HG03565 (cell line): ENCODE data around the gene ANGEL2.
"Not testable (repeated sequence)": the region's sequence is repeated elsewhere in the genome, so short reads cannot be mapped to it uniquely, and the experiment has no call there.

ENCODE experiments used
- ATAC-seq: cut with Tn5 transposase; IDR thresholded peaks from one replicate; pipeline ENCODE4 v1.9.1; 2021; ENCODE audit warnings: mild to moderate bottlenecking, moderate library complexity; ENCODE audit not compliant: unreplicated experiment

The ANGEL2 gene

DNA sequence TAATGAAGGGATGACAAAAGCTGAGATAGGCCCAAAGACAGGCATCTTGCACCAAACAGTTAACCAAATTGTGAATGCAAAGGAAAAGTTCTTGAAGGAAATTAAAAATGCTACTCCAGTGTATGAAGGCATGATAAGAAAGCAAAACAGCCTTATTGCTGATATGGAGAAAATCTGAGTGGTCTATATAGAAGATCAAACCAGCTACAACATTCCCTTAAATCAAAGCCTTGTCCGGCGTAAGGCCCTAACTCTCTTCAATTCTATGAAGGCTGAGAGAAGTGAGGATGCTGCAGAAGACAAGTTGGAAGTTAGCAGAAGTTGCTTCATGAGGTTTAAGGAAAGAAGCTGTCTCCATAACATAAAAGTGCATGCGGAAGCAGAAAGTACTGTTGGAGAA lies 4.3 kb upstream of the ANGEL2 start:
- ATAC-seq: no peak

DNA sequence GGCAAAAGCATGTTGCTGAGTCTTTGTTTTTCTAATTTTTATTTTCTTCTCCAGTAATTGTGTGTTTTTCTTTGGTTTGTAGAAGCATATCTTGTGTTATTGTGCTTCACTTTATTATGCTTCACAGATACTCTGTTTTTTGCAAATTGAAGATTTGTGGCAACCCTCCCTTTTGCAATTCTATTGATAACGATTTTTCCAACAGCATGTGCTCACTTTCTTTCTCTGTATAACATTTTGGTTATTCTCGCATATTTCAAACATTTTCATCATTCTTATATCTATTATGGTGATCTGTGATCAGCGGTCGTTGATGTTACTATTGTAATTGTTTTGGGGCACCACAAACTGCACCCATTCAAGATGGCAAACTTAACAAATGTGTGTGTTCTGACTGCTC lies 3.8 kb upstream of the ANGEL2 start:
- ATAC-seq: no peak

DNA sequence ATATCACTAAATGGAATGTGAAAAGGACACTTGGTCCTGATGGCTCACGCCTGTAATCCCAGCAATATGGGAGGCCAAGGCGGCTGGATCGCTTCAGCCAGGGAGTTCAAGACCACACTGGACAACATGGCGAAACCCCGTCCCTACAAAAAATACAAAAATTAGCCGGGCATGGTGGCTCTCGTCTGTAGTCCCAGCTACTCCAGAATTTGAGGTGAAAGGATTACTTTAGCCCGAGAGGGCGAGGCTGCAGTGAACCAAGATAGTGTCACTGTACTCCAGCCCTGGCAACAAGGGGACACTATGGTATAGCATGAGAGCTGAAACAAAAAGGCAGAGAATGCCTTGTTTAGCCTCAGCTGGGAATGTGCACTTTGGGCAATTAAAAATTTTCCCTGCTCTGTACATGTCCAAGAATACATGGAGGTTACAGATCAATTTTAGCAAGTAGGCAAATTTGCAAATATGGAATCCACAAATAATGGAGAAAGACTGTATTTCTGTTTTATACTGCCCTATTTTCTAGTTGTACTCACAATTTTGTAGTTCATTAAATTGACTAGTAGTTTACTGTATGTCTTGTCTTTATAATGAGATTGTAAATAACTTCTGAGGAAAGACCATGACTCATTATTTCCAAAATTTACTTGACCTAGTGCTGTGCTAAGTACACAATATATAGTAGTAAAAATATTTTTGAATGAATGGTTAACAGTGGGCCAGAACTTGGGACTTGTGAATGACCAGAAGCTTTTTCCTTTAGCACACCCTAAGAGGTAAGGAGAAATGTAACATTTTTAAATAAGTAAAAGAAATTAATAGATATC lies 2.0 kb upstream of the ANGEL2 start:
- ATAC-seq: no peak

DNA sequence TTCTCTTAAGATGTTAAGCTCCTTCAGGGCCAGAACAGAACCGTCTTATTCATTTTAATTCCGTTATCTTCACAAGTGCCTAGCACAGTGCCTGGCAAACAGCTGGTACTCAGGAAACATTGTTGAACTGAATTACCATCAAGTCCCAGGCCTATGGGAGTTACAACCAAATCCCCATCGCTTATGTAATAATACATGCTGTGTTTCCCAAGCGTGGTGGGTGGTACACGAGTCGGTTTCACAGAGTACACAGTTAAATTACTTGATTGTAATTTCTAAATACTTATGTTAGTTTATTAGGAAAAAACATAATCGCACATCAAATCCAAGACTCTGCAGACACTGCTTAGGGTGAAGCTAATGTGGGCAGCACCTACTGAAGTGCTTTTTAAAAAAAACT lies 1.0 kb downstream of the ANGEL2 start:
- ATAC-seq: no peak

DNA sequence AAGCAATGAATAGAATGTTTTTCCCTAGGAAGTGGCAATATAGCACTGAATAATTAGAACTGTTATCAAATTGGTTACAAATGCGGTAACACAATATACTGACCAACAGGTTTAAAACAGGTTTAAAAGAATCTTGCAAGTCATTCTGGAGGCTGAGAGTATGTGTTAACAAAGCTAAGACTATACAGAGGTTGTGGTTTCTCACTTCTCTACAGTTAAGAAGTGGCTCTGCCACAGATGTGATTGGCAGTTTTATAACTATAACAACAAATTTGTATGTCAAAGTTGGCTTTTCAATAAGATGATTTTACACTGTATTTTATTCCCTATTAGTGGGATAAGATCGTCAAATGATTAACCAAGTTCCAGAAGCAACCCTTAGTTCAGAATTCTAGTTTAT lies 7.1 kb downstream of the ANGEL2 start:
- peak; percentile 77 for ATAC-seq

DNA sequence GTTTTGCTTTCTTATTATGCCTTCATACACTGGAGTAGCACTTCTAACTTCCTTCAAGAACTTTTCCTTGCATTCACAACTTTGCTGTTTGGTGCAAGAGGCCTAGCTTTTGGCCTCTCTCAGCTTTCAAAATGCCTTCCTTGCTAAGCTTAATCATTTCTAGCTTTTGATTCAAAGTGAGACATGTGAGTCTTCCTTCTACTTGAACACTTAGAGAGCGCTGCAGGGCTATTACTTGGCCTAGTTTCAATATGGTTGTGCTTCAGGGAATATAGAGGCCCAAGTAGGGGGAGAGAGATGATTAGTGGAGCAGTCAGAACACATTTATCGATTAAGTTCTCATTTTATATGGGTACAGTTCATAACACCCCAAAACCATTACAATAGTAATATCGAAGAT lies 12.4 kb downstream of the ANGEL2 start:
- peak; percentile 75 for ATAC-seq

DNA sequence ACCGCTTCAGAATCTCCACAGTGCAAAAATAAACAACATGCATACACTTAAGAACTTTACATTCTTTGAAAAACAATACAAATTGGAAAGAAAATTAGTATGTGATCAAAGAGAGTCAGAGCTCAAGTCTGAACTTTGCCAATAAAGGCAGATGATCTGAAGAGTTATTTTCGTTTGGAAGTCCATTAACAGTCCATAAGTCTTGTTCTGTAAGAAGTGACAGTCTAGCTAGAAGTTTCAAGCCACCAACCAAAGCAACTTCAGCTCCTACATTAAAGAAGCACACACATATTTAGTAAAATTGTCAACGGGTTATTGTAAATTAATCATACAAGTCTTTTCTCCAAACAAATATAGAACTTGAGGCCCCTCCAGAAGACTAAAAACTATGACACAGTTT lies 20.7 kb downstream of the ANGEL2 start:
- no peak for ATAC-seq

DNA sequence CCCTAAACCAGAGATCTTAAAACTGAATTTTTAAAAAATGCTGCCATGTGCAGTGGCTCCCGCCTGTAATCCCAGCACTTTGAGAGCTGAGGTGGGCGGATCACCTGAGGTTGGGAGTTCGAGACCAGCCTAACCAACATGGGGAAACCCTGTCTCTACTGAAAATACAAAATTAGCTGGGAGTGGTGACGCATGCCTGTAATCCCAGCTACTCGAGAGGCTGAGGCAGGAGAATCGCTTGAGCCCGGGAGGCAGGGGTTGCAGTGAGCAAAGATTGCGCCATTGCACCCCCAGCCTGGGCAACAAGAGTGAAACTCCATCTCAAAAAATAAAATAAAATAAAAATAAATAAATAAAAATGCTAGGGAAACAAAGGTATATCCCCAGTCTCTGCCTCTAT lies 21.7 kb downstream of the ANGEL2 start:
- not testable (repeated sequence) for ATAC-seq

DNA sequence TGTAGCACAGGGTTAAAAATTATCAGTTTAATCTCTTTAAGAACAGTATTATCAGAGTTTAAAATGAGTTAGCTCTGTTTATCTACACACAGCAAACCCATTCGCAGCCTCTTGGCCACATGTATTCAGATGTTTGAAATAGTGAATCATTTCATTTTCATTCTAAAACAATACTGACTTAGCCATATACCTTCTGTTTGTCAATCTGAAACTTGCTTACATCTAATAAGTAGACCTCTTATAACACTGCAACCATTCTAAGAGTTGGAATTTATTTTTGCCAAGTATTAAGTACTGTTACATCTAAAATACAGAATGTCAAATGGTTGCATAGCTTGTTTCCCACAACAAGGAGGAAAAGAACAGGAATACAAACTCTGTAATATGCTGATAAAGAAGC lies 25.4 kb downstream of the ANGEL2 start:
- no peak for ATAC-seq

DNA sequence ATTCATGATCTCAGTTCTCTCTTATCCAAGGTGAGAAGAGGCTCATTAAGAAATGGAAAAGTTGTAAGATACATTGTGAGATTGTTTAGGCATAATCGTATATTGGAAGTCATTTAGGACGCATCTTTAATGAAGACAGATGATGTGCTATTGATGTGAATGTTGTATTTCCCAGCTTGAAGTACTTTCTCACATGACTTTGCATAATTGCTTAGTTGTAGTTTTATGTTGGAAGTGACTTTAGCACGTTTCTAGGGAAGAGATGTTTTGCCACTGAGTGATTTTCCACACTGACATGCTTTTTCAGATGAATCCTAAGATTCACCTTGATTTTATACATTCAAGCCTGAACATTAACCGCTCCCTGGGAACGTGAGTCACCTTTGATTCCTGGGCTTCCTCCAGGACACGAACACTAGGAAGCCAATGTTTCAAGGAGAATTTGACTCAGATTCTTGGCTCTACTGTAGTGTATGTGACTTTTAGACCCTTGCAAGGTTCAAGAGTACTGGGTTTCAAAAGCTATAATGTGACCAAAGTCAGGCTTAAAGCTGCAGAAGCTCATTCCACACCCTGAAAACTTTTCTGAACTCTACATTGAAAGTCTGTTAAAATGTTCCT lies 27.9 kb downstream of the ANGEL2 start:
- ATAC-seq: no peak

DNA sequence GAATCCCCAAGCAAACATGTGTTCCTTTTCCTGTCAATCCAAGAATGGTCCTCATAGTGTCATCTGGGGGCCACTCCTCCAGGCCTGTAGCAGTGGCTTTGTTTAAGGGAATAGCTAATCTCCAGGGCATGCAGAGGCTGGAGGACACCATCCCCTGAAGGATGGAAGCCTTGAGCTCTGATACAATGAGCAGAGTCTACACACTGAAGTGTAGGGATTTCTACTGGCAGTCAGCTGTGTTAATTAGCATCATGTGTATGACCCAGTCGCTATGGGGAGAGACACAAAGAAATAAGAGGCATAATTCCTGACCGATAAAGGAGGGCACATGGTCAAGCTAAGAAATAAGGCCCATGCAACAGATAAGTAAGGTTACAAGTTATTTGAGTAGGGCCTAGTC lies 29.1 kb downstream of the ANGEL2 start:
- no peak for ATAC-seq

DNA sequence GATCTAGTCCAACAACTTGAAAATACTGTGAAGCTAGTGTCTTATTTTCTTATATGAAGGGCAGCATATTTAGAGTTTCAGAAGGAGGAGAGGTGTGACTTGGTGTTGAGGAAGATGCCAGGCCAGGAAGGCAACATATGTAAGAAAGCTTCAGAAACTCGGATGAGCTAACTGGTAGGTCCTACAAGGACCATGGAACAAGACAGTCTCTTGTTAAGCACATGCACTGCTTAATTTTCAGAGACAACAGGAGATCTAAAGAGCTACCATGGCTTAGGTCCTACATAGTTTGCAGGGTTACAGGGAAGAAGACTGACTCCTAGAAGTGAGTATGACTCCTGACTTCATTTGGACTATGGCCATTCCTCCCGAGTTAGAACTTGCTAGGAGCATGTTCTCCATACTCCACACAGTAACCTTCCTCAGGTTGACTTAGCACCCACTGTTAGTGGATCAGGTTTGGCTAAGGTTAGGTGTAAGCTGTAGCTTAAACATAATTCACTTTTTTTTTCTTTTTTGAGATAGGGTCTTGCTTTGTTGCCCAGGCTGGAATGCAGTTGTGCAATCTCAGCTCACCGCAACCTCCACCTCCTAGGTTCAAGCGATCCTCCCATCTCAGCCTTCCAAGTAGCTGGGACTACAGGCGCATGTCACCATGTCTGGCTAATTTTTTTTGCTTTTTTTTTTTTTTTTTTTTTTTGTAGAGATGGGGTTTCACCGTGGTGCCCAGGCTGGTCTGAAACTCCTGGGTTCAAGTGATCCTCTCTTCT lies 31.0 kb downstream of the ANGEL2 start:
- no peak for ATAC-seq

DNA sequence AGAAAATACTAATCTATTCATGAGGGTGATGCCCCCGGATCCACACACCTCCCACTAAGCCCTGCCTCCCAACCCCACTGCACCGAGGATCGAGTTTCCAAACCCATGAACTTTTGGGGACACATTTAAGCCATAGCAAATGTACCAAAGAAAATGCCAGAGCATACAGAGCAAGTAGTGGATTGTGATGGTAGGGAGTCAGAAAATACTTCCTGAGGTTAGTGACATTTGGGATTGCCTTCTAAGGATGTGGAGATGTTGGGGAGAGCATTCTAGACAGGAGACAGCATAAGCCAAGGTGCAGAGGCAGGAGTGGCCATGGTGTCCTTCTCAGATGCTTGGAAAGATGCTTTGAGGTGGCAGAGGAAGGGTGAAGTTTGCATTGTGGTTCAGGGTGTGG lies 32.2 kb downstream of the ANGEL2 start:
- ATAC-seq: no peak

DNA sequence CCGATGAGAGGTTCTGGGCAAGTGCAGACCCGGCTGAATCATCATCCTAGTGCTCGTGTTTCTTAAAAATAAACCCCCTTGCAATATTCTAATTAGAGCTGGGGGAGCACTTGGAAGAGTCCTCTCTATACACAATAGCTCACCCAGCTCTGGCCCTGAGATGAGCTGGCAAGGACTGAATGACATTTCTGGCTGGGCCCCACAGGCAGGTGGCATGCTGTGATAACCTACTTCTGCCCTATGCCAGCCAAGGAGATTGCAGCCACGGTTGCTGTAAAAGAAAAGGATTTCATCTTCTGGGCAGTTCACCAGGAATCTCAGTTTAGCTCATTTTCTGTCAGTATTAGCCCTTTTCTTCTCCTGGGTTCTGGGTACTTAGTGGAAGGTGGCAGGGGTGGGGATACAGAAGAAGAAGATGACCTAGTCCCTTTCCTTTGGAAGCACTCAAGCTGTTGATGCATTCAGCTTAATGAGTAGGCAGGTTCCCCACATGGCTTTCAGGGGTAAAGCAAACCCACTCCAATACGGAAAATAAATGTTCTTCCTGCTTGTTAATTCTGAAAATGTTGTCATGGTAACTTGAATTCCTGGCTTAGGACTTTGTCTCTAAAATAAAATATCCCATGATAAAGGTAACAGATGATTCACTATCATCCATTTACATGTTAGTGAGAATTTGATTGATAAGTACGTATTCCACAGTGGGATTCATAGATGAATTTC lies 33.1 kb downstream of the ANGEL2 start:
- no peak for ATAC-seq

DNA sequence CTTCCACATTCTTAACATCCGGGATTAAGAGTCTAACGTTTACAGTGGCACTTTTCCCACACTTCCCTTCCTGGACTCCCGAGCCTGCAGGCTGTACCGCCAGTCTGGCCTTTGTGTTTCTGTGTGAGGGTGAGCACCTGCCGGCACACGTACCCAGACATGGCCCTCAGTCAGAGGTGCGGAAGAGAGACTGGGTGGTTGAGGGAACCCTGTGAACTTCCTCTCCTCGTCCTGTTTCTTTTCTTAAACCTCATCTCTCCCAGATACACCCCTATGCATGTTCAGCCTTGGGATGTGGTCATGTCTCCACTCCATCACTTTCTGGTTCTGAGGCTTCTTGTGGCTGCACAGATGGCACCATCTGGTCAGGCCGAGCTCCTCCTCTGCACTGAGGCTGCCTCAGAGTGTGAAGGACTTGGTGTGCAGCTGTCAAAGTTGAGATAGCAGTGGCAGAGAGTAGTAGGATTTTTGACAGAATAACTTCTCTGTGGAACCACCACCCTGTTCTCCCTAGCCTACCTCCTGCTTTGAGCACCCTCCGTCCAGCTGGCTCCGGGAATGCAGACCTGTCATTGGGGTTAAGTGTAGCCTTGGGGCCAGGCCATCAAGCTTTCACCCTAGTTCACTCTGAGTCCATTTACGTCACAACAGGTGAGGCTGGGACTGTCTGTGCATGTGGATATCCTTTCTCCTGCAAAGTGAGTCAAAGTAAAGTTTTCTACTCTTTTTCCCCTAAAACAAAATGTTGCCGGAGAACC lies 33.9 kb downstream of the ANGEL2 start:
- peak; percentile 40 for ATAC-seq

DNA sequence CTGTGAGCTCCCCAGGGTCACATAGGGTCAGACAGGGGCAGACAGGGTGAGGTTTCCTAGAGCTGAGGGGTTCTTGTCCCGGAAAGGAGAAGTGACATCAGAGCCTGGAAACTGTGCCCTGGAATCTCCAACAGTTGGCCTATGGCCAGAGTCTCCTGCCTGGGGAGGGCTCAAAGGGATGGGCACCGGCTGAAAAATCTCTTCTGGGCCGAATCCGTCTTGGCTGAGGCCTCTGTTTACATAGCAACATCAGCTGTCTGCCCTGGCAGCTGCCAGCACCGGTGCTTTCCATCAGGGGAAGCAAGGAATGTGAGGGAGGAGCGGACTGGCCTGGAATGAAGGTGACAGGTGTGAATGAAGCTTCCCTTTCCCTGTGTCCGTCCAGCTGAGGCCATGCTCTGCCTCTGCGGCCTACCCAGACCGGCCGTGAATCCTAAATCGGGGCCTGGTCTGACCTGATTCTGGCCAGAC lies 34.6 kb downstream of the ANGEL2 start:
- ATAC-seq: no peak

DNA sequence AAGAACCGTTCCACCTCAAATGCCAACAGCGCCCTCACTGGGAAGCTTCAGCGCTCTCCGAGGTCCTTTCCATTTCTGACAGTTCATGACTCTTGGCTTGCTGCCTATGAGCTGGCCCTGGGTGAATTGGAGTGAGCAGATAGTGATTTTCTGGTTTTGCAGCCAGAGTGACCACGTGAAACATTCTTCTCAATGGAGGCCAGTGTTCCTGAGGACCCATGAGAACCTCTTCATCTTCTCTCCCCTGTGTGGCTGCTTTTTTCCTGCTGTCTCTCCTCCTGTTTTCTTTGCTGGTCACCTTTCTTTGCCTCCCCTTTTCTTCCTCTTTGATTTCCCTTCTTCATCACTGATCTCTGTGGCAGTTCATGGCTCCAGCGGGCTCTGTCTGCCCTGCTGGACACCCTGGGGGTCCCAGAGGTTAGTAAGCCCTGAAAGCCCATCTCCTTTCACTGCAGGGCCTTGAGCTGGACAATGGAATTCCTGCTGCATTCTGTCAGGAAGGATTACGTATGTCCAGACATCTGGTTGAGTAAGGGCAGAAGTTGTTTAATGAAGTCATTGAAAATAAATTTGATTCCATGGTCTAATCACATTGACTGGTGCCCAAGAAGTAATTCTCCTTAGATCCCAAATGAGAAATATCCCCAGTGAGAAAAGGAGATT lies 35.4 kb downstream of the ANGEL2 start:
- no peak for ATAC-seq

DNA sequence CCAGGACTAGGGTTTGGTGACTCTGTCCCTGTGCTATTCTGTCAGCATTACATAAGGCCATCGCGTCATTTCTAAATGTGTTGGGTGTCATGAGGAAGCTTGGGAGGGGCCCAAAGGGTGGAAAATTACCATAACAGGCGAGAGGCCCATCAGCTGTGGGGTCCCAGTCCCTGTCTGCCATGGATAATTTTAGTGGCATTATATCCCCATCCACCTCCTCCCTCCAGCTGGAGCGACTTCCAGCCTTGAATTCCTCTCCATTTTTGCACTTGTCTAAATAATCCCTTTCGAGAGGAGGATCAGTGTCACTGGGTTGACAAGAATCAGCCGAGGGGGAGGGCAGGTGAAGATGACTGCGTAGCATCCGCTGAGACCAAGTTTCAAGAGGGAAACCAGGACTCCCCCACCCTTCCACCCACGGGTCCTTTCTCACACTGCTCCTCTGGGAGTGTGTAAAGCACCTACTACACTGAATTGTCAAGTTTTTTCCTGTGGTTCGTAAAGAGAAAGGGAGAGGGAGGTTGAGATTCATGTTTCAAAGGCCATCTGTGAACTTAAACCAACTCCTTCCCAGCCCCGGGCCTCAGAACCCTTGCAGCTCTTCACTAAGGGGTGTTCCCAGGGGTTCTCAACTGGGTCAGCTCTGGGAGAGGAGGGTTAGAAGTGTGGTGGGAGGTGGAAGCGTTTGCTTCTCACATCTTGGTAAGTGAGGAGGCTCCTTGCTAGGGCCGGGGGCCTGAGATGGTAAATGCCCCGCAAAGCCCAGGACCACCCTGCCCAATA lies 36.1 kb downstream of the ANGEL2 start:
- ATAC-seq: peak; percentile 61
